GM12872 (cell line): Measurements from ENCODE around the gene SULF2.

ENCODE experiments used
- CTCF ChIP-seq: IDR thresholded peaks from 3 replicates; pipeline ENCODE4 v1.5.1; 2011; ENCODE audit warnings: low read depth, mild to moderate bottlenecking, low read length, moderate library complexity; ENCODE audit not compliant: insufficient read depth

SULF2 gene

GRCh38 chr20:47620808-47621805 is 164.2 kb downstream of the SULF2 start:
- TF ChIP-seq CTCF = peak; percentile 52; the same call in 2 of the 3 replicates

GRCh38 chr20:47618479-47618878 is 166.8 kb downstream of the SULF2 start:
- no peak for TF ChIP-seq CTCF

GRCh38 chr20:47614703-47615309 is 170.5 kb downstream of the SULF2 start:
- TF ChIP-seq CTCF = no peak

- TF ChIP-seq CTCF = no peak
These were observed 172.6 kb downstream of the SULF2 start for GRCh38 chr20:47612670-47613069.

- TF ChIP-seq CTCF = no peak
These were observed 173.5 kb downstream of the SULF2 start for GRCh38 chr20:47611785-47612184.

- no peak for TF ChIP-seq CTCF
These were observed 174.4 kb downstream of the SULF2 start for GRCh38 chr20:47610945-47611250.

- no peak for TF ChIP-seq CTCF
These were observed 174.9 kb downstream of the SULF2 start for GRCh38 chr20:47610247-47610944.
